Measurements from ENCODE around the gene MVB12B. TPM values are rescaled to one million over a fixed set of nuclear protein-coding genes. Genes with fewer than 3 reads are reported as not detected.

MVB12B gene
- total RNA-seq, 2 donors from 2014 or later = 18.6 to 19.7 TPM

DNA sequence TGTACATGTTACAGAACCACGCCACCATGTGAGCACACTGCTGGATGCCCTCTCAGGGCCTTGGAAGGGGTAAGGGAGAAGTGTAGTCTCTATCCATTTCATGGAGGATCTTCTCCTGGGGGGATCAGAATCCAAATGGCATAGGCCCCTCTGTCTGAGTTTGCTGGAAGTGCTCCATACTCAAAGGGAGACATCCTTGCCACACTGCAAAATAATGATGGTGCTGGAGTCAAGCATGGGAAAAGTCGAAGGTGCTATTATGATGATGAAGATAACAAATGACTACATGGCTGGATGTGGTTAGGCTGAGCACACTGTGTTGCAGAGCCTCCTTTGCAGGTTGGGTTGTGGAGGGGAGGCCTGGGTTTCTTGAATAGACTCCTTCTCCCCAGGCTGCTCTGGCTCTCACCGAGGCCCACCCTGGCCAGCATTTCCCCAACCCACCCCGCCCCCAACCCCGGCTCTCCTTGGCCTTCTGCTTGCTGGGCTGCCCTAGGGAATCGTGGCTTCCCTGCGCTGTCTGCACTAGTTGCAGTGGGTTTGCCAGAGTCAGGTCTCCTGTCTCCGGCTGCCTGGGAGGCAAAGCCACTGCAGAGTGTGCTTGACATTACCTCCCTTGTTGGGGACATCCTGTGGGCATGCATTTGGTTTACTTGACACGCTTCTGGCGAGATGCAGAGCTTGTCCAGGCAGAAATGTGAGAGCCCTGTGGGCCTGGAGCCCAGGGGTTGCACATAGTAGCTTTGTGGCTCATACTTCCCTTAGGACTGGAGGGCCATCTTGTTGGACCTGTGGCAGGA, 3.0 kb downstream of the MVB12B start:
- Histone ChIP-seq H3K27ac (ENCODE audit: low read depth, low read length) (no peak overlapping the region), H3K27me3 (ENCODE audit: control insufficient read depth, insufficient read depth, low read length, poor library complexity, severe bottlenecking) (no peaks in the 10 kb centered on the region), H3K36me3 (ENCODE audit: control insufficient read depth, insufficient read depth, low read length) (no peaks in the 10 kb centered on the region), H3K4me1 (ENCODE audit: control insufficient read depth, insufficient read depth, low read length) (peaks cover 4% of the 10 kb centered on the region), H3K4me3 (ENCODE audit: low read length) (no peak overlapping the region), H3K9me3 (ENCODE audit: control insufficient read depth, low read length) (peaks cover 4% of the 10 kb centered on the region), H3K9ac (ENCODE audit: extremely low read depth, low read length, poor library complexity, severe bottlenecking) (no peak overlapping the region)
- TF ChIP-seq, protein P1, sequence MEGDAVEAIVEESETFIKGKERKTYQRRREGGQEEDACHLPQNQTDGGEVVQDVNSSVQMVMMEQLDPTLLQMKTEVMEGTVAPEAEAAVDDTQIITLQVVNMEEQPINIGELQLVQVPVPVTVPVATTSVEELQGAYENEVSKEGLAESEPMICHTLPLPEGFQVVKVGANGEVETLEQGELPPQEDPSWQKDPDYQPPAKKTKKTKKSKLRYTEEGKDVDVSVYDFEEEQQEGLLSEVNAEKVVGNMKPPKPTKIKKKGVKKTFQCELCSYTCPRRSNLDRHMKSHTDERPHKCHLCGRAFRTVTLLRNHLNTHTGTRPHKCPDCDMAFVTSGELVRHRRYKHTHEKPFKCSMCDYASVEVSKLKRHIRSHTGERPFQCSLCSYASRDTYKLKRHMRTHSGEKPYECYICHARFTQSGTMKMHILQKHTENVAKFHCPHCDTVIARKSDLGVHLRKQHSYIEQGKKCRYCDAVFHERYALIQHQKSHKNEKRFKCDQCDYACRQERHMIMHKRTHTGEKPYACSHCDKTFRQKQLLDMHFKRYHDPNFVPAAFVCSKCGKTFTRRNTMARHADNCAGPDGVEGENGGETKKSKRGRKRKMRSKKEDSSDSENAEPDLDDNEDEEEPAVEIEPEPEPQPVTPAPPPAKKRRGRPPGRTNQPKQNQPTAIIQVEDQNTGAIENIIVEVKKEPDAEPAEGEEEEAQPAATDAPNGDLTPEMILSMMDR (conservative IDR thresholded peaks at IDR 0.05) = no peak
- no peak for DNase-seq
- Mint-ChIP-seq H3K27ac (no peak overlapping the region), H3K9me3 (no peaks in the 10 kb centered on the region), H3K4me1 (peaks cover 29% of the 10 kb centered on the region), H3K36me3 (ENCODE audit: low read depth) (no peaks in the 10 kb centered on the region), H3K4me3 (no peak overlapping the region), H3K27me3 (ENCODE audit: insufficient read depth) (no peaks in the 10 kb centered on the region)
- 92 to 98% methylated on average over 7 to 10 of the region's 10 CpGs for WGBS, 2 experiments (ENCODE audit: insufficient coverage in 1 of 2, insufficient read length in 1 of 2)

DNA sequence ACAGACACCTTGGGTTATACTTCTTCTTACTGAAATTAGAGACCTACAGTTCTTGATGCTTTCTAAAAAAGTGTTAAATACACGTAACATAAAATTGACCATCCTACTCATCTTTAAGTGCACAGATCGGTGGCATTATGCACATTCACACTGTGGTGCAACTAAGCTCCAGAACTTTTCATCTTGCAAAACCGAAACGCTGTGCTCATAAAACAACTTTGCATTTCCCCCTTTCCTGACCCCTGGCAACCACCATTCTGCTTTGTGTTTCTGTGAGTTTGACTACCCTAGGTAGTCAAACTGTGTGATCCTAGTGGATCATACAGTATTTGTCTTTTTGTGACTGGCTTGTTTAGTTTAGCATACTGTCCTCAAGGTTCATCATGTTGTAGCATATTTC, 3.9 kb downstream of the MVB12B start:
- H3K9me3 Mint-ChIP-seq = no peaks in the 10 kb centered on the region
- H3K36me3 Mint-ChIP-seq (ENCODE audit: low read depth) = no peaks in the 10 kb centered on the region
- Histone ChIP-seq H3K4me1 (ENCODE audit: control insufficient read depth, insufficient read depth, low read length) (peaks cover 4% of the 10 kb centered on the region), H3K36me3 (ENCODE audit: control insufficient read depth, insufficient read depth, low read length) (no peaks in the 10 kb centered on the region), H3K9ac (ENCODE audit: extremely low read depth, low read length, poor library complexity, severe bottlenecking) (no peak overlapping the region), H3K27ac (ENCODE audit: low read depth, low read length) (no peak overlapping the region), H3K9me3 (ENCODE audit: control insufficient read depth, low read length) (no peaks in the 10 kb centered on the region), H3K27me3 (ENCODE audit: control insufficient read depth, insufficient read depth, low read length, poor library complexity, severe bottlenecking) (no peaks in the 10 kb centered on the region), H3K4me3 (ENCODE audit: low read length) (no peak overlapping the region)
- no peak overlapping the region for H3K4me3 Mint-ChIP-seq
- no peak overlapping the region for H3K27ac Mint-ChIP-seq
- 94 to 95% methylated on average over 4 of the region's 4 CpGs for WGBS, 2 experiments (ENCODE audit: insufficient coverage in 1 of 2, insufficient read length in 1 of 2)
- H3K4me1 Mint-ChIP-seq = peaks cover 28% of the 10 kb centered on the region
- DNase-seq = no peak
- TF ChIP-seq, protein P1 (conservative IDR thresholded peaks at IDR 0.05) = no peak
- no peaks in the 10 kb centered on the region for H3K27me3 Mint-ChIP-seq (ENCODE audit: insufficient read depth)

DNA sequence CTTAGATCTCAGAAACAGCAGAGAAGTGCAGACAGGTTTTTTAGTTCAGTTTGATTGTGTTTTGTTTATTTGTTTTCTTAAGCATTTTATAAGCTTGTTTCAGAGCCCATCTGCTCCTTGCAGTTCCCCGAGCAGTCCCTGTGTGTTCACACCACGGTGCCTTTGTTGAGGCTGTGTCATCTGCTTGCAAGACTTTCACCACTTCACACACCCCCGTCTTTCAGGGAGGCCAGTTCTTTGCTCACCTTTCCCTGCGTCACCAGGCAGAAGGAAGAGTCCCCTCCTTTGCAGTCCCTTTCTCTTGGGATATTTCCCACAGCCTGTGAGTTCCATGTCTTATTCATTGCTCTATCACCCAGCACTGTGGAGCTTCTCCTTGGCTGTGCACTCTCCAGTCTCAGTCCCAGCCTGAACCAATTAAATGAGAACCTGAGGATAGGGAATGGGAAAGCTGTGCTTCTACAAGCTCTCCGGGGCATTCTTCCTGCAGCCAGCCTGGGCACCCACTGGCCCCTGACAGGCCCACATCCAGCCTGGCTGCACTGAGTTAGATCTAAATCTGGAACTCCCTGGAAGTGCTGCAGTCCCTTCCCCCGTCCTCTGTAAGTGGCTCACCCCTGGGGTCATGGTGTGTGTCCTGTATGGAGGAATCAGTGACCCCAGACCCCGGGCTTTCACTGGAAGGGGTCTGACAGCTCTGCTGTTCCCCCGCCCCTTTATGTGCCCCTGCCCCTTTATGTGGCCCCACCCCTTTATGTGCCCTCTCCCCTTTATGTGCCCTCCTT, 5.5 kb downstream of the MVB12B start:
- H3K36me3 ChIP-seq (ENCODE audit: control insufficient read depth, insufficient read depth, low read length) = no peaks in the 10 kb centered on the region
- H3K27me3 ChIP-seq (ENCODE audit: control insufficient read depth, insufficient read depth, low read length, poor library complexity, severe bottlenecking) = no peaks in the 10 kb centered on the region
- DNase-seq = no peak
- TF ChIP-seq, protein P1 (conservative IDR thresholded peaks at IDR 0.05) = no peak
- H3K9ac ChIP-seq (ENCODE audit: extremely low read depth, low read length, poor library complexity, severe bottlenecking) = no peak overlapping the region
- H3K4me1 ChIP-seq (ENCODE audit: control insufficient read depth, insufficient read depth, low read length) = peaks cover 4% of the 10 kb centered on the region
- no peaks in the 10 kb centered on the region for H3K27me3 Mint-ChIP-seq (ENCODE audit: insufficient read depth)
- H3K9me3 ChIP-seq (ENCODE audit: control insufficient read depth, low read length) = no peaks in the 10 kb centered on the region
- no peak overlapping the region for H3K4me3 Mint-ChIP-seq
- no peak overlapping the region for H3K4me3 ChIP-seq (ENCODE audit: low read length)
- H3K4me1 Mint-ChIP-seq = peaks cover 28% of the 10 kb centered on the region
- H3K9me3 Mint-ChIP-seq = no peaks in the 10 kb centered on the region
- H3K27ac ChIP-seq (ENCODE audit: low read depth, low read length) = no peak overlapping the region
- H3K36me3 Mint-ChIP-seq (ENCODE audit: low read depth) = no peaks in the 10 kb centered on the region
- 65 to 87% methylated on average over 5 to 8 of the region's 8 CpGs for WGBS, 2 experiments (ENCODE audit: insufficient coverage in 1 of 2, insufficient read length in 1 of 2)
- no peak overlapping the region for H3K27ac Mint-ChIP-seq

All from endodermal cell (in vitro differentiated cells).